Astrocyte of the cerebellum (primary cell): ENCODE measurements around the gene PCDH9.
A peak's percentile ranks its signal among the peaks of the same experiment; 100 is the strongest.

Experiments
- DNase-seq: peaks from one replicate; pipeline ENCODE4 v3.0.0-alpha.2; 2011; ENCODE audit warnings: low read depth
- H3K4me3 ChIP-seq: 2 replicates; pipeline ENCODE4 v1.5.1; 2011; ENCODE audit warnings: mild to moderate bottlenecking, low read depth, low read length, moderate library complexity
- in situ Hi-C: cut with HindIII; loops from 2 replicates; pipeline ENCODE4 v1.10.0; 2017; ENCODE audit warnings: low sequenced_read_pairs
- TF ChIP-seq, protein P1 (sequence below): IDR thresholded peaks from 2 replicates; pipeline ENCODE4 v1.5.1; 2012; ENCODE audit warnings: low read length, low read depth, moderate library complexity, mild to moderate bottlenecking; ENCODE audit errors: missing control alignments

Gene PCDH9

DNA sequence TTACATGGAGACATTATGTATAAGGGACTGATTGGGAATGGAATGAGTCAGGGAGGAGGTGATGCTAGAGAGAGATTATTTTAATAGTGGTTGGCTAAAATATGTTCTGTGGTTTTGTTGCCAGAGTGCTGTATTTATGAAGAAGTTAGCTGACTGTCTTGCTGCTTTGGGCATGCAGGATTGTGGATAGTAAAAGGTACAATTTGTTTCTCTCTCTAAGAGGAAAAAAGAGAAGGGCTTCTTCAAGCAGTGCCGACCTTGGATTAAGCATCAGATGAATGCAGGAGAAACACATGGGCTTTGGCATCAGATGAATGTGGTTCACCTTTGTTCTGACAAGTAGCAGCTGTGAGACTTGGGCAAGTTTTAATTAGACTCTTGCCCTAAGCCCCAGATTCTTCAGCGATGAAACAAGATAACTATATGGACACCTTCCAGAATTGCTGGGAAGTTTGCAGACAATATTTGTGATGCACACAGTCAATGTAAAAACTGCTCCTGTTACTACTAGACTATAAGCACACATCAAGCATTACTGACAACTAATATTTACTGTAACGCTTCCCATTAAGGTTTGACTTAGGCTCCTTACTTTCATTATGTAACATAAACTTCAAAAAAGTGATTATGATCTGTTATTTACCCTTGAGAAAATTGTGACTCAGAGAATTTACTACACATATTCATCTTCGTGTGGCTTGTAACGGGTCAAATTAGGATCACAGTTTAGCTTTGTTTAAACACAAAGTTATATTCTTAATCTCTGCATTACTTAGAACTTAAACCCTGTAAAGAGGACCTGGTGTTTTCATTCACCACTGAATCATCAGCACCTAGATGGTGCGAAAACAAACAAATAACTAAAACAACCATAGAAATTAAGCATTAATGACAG lies 824.0 kb downstream of the PCDH9 start:
- H3K4me3 ChIP-seq, result no peak overlapping the region
- TF ChIP-seq, protein P1, sequence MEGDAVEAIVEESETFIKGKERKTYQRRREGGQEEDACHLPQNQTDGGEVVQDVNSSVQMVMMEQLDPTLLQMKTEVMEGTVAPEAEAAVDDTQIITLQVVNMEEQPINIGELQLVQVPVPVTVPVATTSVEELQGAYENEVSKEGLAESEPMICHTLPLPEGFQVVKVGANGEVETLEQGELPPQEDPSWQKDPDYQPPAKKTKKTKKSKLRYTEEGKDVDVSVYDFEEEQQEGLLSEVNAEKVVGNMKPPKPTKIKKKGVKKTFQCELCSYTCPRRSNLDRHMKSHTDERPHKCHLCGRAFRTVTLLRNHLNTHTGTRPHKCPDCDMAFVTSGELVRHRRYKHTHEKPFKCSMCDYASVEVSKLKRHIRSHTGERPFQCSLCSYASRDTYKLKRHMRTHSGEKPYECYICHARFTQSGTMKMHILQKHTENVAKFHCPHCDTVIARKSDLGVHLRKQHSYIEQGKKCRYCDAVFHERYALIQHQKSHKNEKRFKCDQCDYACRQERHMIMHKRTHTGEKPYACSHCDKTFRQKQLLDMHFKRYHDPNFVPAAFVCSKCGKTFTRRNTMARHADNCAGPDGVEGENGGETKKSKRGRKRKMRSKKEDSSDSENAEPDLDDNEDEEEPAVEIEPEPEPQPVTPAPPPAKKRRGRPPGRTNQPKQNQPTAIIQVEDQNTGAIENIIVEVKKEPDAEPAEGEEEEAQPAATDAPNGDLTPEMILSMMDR, result no peak
- DNase-seq, result peak; percentile 93
- in situ Hi-C loops, result no loop called here

DNA sequence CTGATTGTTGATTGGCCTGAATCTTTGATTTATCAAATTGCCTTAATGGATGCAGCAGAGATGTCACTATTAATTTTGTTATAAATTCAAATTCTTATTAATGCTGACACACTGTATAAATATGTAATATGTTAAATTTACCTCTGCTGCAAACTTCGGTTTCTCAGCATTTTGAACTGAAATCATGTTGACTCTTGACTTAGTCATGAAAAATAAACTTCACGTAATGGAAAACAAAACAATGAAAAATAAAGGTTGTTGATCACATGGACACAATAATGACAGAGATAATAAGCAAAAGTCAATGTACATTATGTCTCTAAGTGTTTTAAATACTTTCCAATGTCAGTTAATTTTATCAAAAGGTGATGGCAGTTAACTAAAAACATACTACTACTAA lies 827.6 kb downstream of the PCDH9 start:
- TF ChIP-seq, protein P1, result no peak
- no peak overlapping the region for H3K4me3 ChIP-seq
- no peak for DNase-seq
- in situ Hi-C loops, result no loop called here

DNA sequence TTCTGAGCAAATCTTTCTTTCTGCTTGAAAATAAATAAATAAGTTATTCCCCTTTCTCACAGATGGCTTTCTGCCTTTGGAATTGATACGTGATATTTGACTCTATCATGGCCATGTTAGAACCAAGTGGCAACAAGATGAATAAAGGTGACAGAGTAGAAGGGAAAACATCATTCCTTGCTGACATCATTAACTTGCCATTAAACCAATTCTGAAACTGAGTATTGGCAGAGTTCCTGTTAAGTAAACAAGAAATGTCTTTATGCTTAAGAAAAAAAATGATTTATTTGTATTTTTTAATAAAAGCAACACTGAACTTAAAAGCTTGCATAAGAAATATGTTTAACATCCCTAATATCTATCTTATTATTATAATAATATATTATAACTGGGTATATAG lies 828.1 kb downstream of the PCDH9 start:
- TF ChIP-seq, protein P1, result no peak
- H3K4me3 ChIP-seq, result no peak overlapping the region
- DNase-seq, result no peak
- in situ Hi-C loops, result no loop called here

DNA sequence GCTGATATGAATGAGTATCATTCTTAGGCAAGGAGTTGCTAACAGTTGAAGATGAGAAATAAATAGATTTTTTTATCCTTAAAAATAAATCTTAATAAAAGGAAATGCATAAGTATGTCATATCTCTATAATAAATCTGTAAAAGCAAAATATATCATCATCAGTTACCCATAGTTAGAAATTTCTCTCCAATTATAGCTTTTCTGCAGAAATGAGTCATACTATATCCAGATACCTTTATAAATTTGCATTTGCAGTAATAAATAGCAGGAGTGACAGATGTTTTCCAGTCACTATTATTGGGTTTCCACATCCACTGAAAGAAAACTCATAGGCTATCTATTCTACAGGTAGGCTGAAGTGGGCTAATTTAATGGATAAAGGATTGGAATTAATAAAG lies 829.8 kb downstream of the PCDH9 start:
- no peak overlapping the region for H3K4me3 ChIP-seq
- no peak for DNase-seq
- in situ Hi-C loops, result no loop called here
- TF ChIP-seq, protein P1, result no peak

DNA sequence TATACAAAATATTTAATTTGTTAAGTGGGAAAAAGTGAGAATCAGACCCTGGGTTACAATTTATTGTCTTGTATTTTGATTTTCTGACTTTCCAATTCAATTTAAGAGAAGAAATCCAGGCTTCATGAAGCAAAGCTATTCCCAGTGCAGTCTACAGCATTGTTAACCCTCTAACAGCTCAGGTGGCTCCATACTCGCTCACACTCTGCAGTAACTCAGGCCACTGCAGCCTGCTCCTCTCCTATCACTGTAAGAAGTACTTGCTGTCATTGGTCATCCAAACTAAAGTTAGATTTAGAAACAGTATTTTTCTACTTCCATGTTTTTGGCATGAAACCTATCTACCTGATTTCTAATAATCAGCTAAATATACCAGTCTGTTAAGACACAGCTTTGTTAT lies 830.3 kb downstream of the PCDH9 start:
- DNase-seq, result no peak
- TF ChIP-seq, protein P1, result no peak
- no peak overlapping the region for H3K4me3 ChIP-seq
- in situ Hi-C loops, result no loop called here

DNA sequence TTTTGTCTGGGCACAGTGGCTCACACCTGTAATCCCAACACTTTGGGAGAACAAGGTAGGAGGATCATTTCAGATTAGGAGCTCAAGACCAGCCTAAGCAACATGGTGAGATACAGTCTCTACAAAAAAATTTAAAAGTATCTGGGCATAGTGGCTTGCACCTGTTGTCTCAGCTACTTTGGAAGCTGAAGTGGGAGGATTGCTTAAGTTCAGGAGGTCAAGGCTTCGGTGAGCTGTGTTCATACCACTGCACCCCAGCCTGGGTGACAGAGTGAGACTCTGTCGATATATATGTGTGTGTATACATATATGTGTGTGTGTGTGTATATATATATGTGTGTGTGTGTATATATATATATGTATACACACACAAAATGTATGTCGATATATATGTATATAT lies 833.0 kb downstream of the PCDH9 start:
- TF ChIP-seq, protein P1, result no peak
- in situ Hi-C loops, result no loop called here
- DNase-seq, result no peak
- H3K4me3 ChIP-seq, result no peak overlapping the region
